H1 (cell line): ENCODE results near the gene PRKCZ. TPM values are rescaled to one million over a fixed set of nuclear protein-coding genes. Genes with fewer than 3 reads are reported as not detected.

ENCODE experiments used
- CTCF ChIA-PET: fragments of 300-600 bp; sonication (Branson Sonifier 250); formaldehyde crosslinking; loops from one replicate; lab custom pipeline; 2021; ENCODE audit not compliant: partially characterized antibody; lab: Charles Lee
- POLR2A ChIA-PET: fragments of 300-600 bp; sonication (Branson Sonifier 250); formaldehyde crosslinking; loops from one replicate; lab custom pipeline; 2021; ENCODE audit warnings: inconsistent platforms; ENCODE audit not compliant: partially characterized antibody; lab: Charles Lee
- DNase-seq, 2 experiments: peaks; one replicate each; pipeline versions ENCODE4 v3.0.0 to v3.0.0-alpha.2; 2010 to 2022; ENCODE audit warnings: low spot score in 2 of 2, low read depth in 1 of 2, mixed read lengths in 1 of 2
- FAIRE-seq: peaks from 2 replicates; lab custom pipeline; 2011; peaks lifted over from hg19 to GRCh38; lab: Jason Lieb, UNC
- H2AFZ ChIP-seq: 2 replicates; pipeline ENCODE4 v1.8.1; 2012; ENCODE audit warnings: low read length, inconsistent platforms
- H2AK5ac ChIP-seq: 2 replicates; pipeline ENCODE4 v1.6.1; 2013; ENCODE audit warnings: low read depth, low read length
- H2BK120ac ChIP-seq: replicated peaks from 2 replicates; pipeline ENCODE3; 2013; ENCODE audit warnings: low read depth, low read length, inconsistent platforms
- H2BK12ac ChIP-seq: 2 replicates; pipeline ENCODE4 v1.6.1; 2013; ENCODE audit warnings: low read depth, low read length
- H2BK15ac ChIP-seq: 2 replicates; pipeline ENCODE4 v1.6.1; 2013; ENCODE audit warnings: low read length
- H2BK20ac ChIP-seq: 2 replicates; pipeline ENCODE4 v1.6.1; 2013; ENCODE audit warnings: low read length
- H2BK5ac ChIP-seq: 2 replicates; pipeline ENCODE4 v1.6.1; 2013; ENCODE audit warnings: low read depth, low read length
- H3K14ac ChIP-seq: 2 replicates; pipeline ENCODE4 v1.6.1; 2013; ENCODE audit warnings: inconsistent platforms; ENCODE audit not compliant: insufficient read length
- H3K18ac ChIP-seq: 2 replicates; pipeline ENCODE4 v1.6.1; 2013; ENCODE audit warnings: low read length; ENCODE audit errors: extremely low read depth
- H3K23ac ChIP-seq: 2 replicates; pipeline ENCODE4 v1.6.1; 2013; ENCODE audit warnings: inconsistent platforms; ENCODE audit not compliant: insufficient read length
- H3K23me2 ChIP-seq: 2 replicates; pipeline ENCODE4 v1.6.1; 2013; ENCODE audit warnings: low read depth, low read length
- H3K27ac ChIP-seq: 2 replicates; pipeline ENCODE4 v1.6.1; 2011; ENCODE audit warnings: low read depth, low read length, inconsistent platforms
- H3K27me3 ChIP-seq, 4 experiments: replicated peaks in 1 of 4; 1 replicate in 1 of 4; 2 replicates in 3 of 4; pipeline versions ENCODE4 v1.6.1 to v1.8.1; 2011 to 2013; ENCODE audit warnings: low read length in 3 of 4, mild to moderate bottlenecking in 3 of 4, inconsistent platforms in 2 of 4, mixed read lengths in 2 of 4, moderate library complexity in 1 of 4; ENCODE audit not compliant: control insufficient read depth in 3 of 4, insufficient read depth in 3 of 4; ENCODE audit errors: extremely low read depth in 1 of 4
- H3K36me3 ChIP-seq, 4 experiments: 2 replicates each; pipeline versions ENCODE4 v1.6.1 to v1.8.1; 2011 to 2013; ENCODE audit warnings: mild to moderate bottlenecking in 4 of 4, low read length in 3 of 4, moderate library complexity in 2 of 4, control low read depth in 1 of 4, inconsistent platforms in 1 of 4; ENCODE audit not compliant: insufficient read depth in 4 of 4, control insufficient read depth in 2 of 4
- H3K4ac ChIP-seq: replicated peaks from 2 replicates; pipeline ENCODE3; 2013; ENCODE audit warnings: low read length, low read depth, mixed read lengths, inconsistent platforms; ENCODE audit not compliant: insufficient read length
- H3K4me1 ChIP-seq, 4 experiments: replicated peaks in 1 of 4; 1 replicate in 1 of 4; 2 replicates in 3 of 4; pipeline versions ENCODE4 v1.6.1 to v1.8.1; 2011 to 2013; ENCODE audit warnings: low read length in 3 of 4, inconsistent platforms in 2 of 4, mixed read lengths in 1 of 4; ENCODE audit not compliant: insufficient read depth in 4 of 4, control insufficient read depth in 3 of 4
- H3K4me2 ChIP-seq, 2 experiments: 2 replicates each; pipeline versions ENCODE4 v1.6.1 to v1.8.1; 2011 to 2013; ENCODE audit warnings: low read depth in 2 of 2, low read length in 2 of 2, control low read depth in 1 of 2, inconsistent platforms in 1 of 2, mild to moderate bottlenecking in 1 of 2; ENCODE audit not compliant: insufficient read depth in 1 of 2
- H3K4me3 ChIP-seq, 4 experiments: fragments of 200-600, 300-600 bp in 1 of 4; sonication (generic), shearing (Covaris generic), sonication (Bioruptor Twin) in 1 of 4; 2 replicates each; pipeline versions ENCODE4 v1.5.1 to v1.8.1; 2011 to 2016; ENCODE audit warnings: low read length in 4 of 4, low read depth in 3 of 4, control low read depth in 2 of 4, inconsistent platforms in 2 of 4, mild to moderate bottlenecking in 2 of 4, mixed read lengths in 1 of 4, moderate library complexity in 1 of 4; ENCODE audit not compliant: insufficient read depth in 2 of 4; ENCODE audit errors: extremely low read depth in 1 of 4
- H3K56ac ChIP-seq: replicated peaks from 2 replicates; pipeline ENCODE3; 2013; ENCODE audit warnings: low read depth, mild to moderate bottlenecking, mixed read lengths, low read length, inconsistent platforms; ENCODE audit not compliant: insufficient read length
- H3K79me1 ChIP-seq: 2 replicates; pipeline ENCODE4 v1.6.1; 2013; ENCODE audit warnings: low read depth, low read length, control low read depth
- H3K79me2 ChIP-seq, 2 experiments: 2 replicates each; pipeline versions ENCODE4 v1.6.1 to v1.8.1; 2012 to 2013; ENCODE audit warnings: low read length in 2 of 2, mild to moderate bottlenecking in 2 of 2, inconsistent platforms in 1 of 2; ENCODE audit not compliant: insufficient read depth in 2 of 2, control insufficient read depth in 1 of 2
- H3K9ac ChIP-seq, 4 experiments: replicated peaks in 1 of 4; 1 replicate in 1 of 4; 2 replicates in 3 of 4; pipeline versions ENCODE4 v1.6.1 to v1.8.1; 2011 to 2013; ENCODE audit warnings: low read depth in 3 of 4, low read length in 3 of 4, control low read depth in 2 of 4, mild to moderate bottlenecking in 2 of 4, moderate library complexity in 2 of 4, inconsistent platforms in 1 of 4; ENCODE audit errors: extremely low read depth in 1 of 4
- H3K9me3 ChIP-seq, 2 experiments: 2 replicates each; pipeline versions ENCODE4 v1.6.1 to v1.8.1; 2012 to 2013; ENCODE audit warnings: mild to moderate bottlenecking in 2 of 2, moderate library complexity in 2 of 2, control low read depth in 1 of 2, inconsistent platforms in 1 of 2, low read depth in 1 of 2, low read length in 1 of 2, mixed read lengths in 1 of 2; ENCODE audit not compliant: insufficient read depth in 2 of 2
- H4K20me1 ChIP-seq, 2 experiments: replicated peaks in 1 of 2; 2 replicates each; pipeline versions ENCODE3 to v1.8.1; 2011 to 2013; ENCODE audit warnings: inconsistent platforms in 2 of 2, low read length in 2 of 2, mild to moderate bottlenecking in 1 of 2; ENCODE audit not compliant: insufficient read depth in 2 of 2, control insufficient read depth in 1 of 2
- H4K5ac ChIP-seq: 2 replicates; pipeline ENCODE4 v1.6.1; 2013; ENCODE audit warnings: low read length, low read depth, mixed read lengths, inconsistent platforms; ENCODE audit not compliant: insufficient read length
- H4K8ac ChIP-seq: 2 replicates; pipeline ENCODE4 v1.8.0; 2013; ENCODE audit warnings: mild to moderate bottlenecking, moderate library complexity, low read length, inconsistent platforms; ENCODE audit not compliant: insufficient read depth; ENCODE audit errors: extremely low read depth
- H4K91ac ChIP-seq: replicated peaks from 2 replicates; pipeline ENCODE3; 2013; ENCODE audit warnings: low read length, mixed read lengths, inconsistent platforms; ENCODE audit not compliant: insufficient read length
- BACH1 ChIP-seq: IDR thresholded peaks from 2 replicates; pipeline ENCODE4 v1.6.1; 2012; ENCODE audit warnings: low read length, improper control_type of control experiment
- CREB1 ChIP-seq: IDR thresholded peaks from 2 replicates; pipeline ENCODE4 v1.6.1; 2012; ENCODE audit warnings: inconsistent platforms
- CTCF ChIP-seq, 3 experiments: IDR thresholded peaks; 1 replicate in 2 of 3; 2 replicates in 1 of 3; pipeline versions ENCODE4 v1.5.1 to v1.6.1; 2011; ENCODE audit warnings: low read length in 3 of 3, mild to moderate bottlenecking in 3 of 3, inconsistent platforms in 2 of 3, low read depth in 1 of 3, moderate library complexity in 1 of 3; ENCODE audit not compliant: insufficient read depth in 1 of 3; ENCODE audit errors: control extremely low read depth in 1 of 3
- JUN ChIP-seq: IDR thresholded peaks from 2 replicates; pipeline ENCODE4 v1.6.1; 2011; ENCODE audit warnings: low read depth, mild to moderate bottlenecking, improper control_type of control experiment, low read length
- SP1 ChIP-seq: IDR thresholded peaks from 2 replicates; pipeline ENCODE4 v1.6.1; 2011; ENCODE audit warnings: low read depth, low read length
- TEAD4 ChIP-seq: IDR thresholded peaks from 2 replicates; pipeline ENCODE4 v1.6.1; 2012; ENCODE audit warnings: low read depth, low read length, inconsistent platforms, mixed read lengths
- WGBS, 2 experiments: shearing (Covaris generic) in 1 of 2; methylation state at CpG; one replicate each; pipeline versions ENCODE4 v1.1.6 to v1.1.7; 2013 to 2015; ENCODE audit warnings: low lambda C conversion rate in 2 of 2, mixed read lengths in 2 of 2, inconsistent platforms in 1 of 2, low coverage in 1 of 2, missing lambda C conversion rate in 1 of 2; ENCODE audit not compliant: insufficient replicate concordance in 2 of 2, insufficient coverage in 1 of 2, insufficient read length in 1 of 2; ENCODE audit errors: extremely low coverage in 1 of 2, missing lambda C conversion rate in 1 of 2; 5-methylcytosine and 5-hydroxymethylcytosine counted together
- polyA plus RNA-seq, 7 experiments: library from polyadenylated mRNA; depleted of rRNA in 3 of 7; stranded (reverse) in 5 of 7; unstranded in 2 of 7; fragments of >200 nt in 5 of 7; fragments of 200-250 nt in 2 of 7; gene quantifications; 1 replicate in 5 of 7; 2 replicates in 1 of 7; 4 replicates in 1 of 7; pipeline versions ENCODE4 v1.2.1 to v1.2.3, GENCODE V29; 2011 to 2013; ENCODE audit warnings: missing spikeins in 2 of 7, mixed read lengths in 2 of 7
- total RNA-seq: library from RNA; stranded (reverse); fragmentation: NEBNext Ultra II Directional; extraction: Animal tissue kit (Norgen Biotek cat#: 25700); gene quantifications from 2 replicates; pipeline ENCODE4 v1.2.1, GENCODE V29; 2021

PRKCZ gene
- total and polyA plus RNA-seq, 2 of the 8 experiments (the other 6 are each of a cell fraction or from before 2014, with no cell fraction given): 37.4 to 45.1 TPM

- Histone ChIP-seq H3K14ac (no peak overlapping the region), H4K20me1 (peaks cover 6 to 10% of the 10 kb centered on the region in 2 experiments), H4K91ac (peak overlapping the region; percentile 30), H3K79me1 (peaks cover 6% of the 10 kb centered on the region), H2BK120ac (no peak overlapping the region), H3K9ac (peak overlapping the region in 1 of 4 experiments; percentile 7; a peak in 1 of 7 replicates), H3K23ac (no peak overlapping the region), H4K5ac (no peak overlapping the region), H2BK15ac (no peak overlapping the region), H3K4ac (no peak overlapping the region), H3K27me3 (no peaks in the 10 kb centered on the region), H4K8ac (no peak overlapping the region), H3K4me2 (no peak overlapping the region), H3K4me3 (no peak overlapping the region), H2BK5ac (0 out of 2 replicates have a peak overlapping the region, but pooled peaks have one; percentile 49), H2BK12ac (no peak overlapping the region), H3K18ac (no peak overlapping the region; the same call in none of the 2 replicates), H3K9me3 (peaks cover 9 to 17% of the 10 kb centered on the region in 2 experiments), H3K79me2 (peaks cover 0 to 8% of the 10 kb centered on the region in 2 experiments; a peak in 1 of 4 replicates), H3K23me2 (no peaks in the 10 kb centered on the region), H3K27ac (no peak overlapping the region; the same call in 1 of the 2 replicates), H3K4me1 (peaks cover 0 to 4% (median 0%) of the 10 kb centered on the region in 4 experiments; a peak in 2 of 7 replicates), H3K56ac (no peak overlapping the region), H2BK20ac (no peak overlapping the region), H2AFZ (no peak overlapping the region), H3K36me3 (peaks cover 0 to 2% (median 0%) of the 10 kb centered on the region in 4 experiments; a peak in 1 of 8 replicates), H2AK5ac (no peak overlapping the region)
- POLR2A ChIA-PET: no interaction called here
- FAIRE-seq (no peak), DNase-seq (no peak)
- CTCF ChIA-PET: interaction anchor here (0.7 to 1.3 kb wide), 4 partner anchors 9 to 64 kb away, joined by 3 to 4 read pairs (median 3); no protein-coding TSS in a partner anchor
- no peak for TF ChIP-seq CREB1
- no peak for TF ChIP-seq JUN
- no peak for TF ChIP-seq CTCF (IDR thresholded peaks at IDR 0.05; ENCODE audit: control extremely low read depth in 1 of 3, insufficient read depth in 1 of 3, low read depth in 1 of 3, low read length in 3 of 3)
- TF ChIP-seq SP1: no peak
- peak; percentile 33; the same call in 1 of the 2 replicates for TF ChIP-seq BACH1
- TF ChIP-seq TEAD4: no peak
- 93% methylated on average over 38 of the region's 38 CpGs; no CpG with 5 or more reads in 1 of the 2 experiments for WGBS, 2 experiments
These were observed 24.9 kb downstream of the PRKCZ start for GRCh38 chr1:2074944-2075740.
